Mononuclear cell (primary cell): ENCODE data around the gene CPEB4. TPM values are rescaled to one million over a fixed set of nuclear protein-coding genes. Genes with fewer than 3 reads are reported as not detected.

Source experiments
- H3K27me3 ChIP-seq: 2 replicates; pipeline ENCODE4 v1.6.0; 2011; ENCODE audit warnings: low read length, control low read depth; ENCODE audit not compliant: insufficient read depth
- H3K4me1 ChIP-seq: 2 replicates; pipeline ENCODE4 v1.5.1; 2011; ENCODE audit warnings: mild to moderate bottlenecking, low read length, control low read depth; ENCODE audit not compliant: insufficient read depth
- H3K4me3 ChIP-seq: 2 replicates; pipeline ENCODE4 v1.5.1; 2011; ENCODE audit warnings: mild to moderate bottlenecking, low read length, moderate library complexity
- H3K9me3 ChIP-seq: 2 replicates; pipeline ENCODE4 v1.5.1; 2011; ENCODE audit warnings: low read depth, mild to moderate bottlenecking, control low read depth, low read length
- total RNA-seq: library from RNA; depleted of rRNA; stranded (reverse); fragments of >200 nt; gene quantifications from one replicate; pipeline ENCODE4 v1.2.3, GENCODE V29; 2012

Gene CPEB4
- total RNA-seq, 1 donor = 59.1 TPM

- no peak overlapping the region for H3K4me3 ChIP-seq
- H3K27me3 ChIP-seq = no peaks in the 10 kb centered on the region
- no peaks in the 10 kb centered on the region for H3K9me3 ChIP-seq
- peaks cover 25% of the 10 kb centered on the region for H3K4me1 ChIP-seq
Observed at GRCh38 chr5:173855162-173855994, 32.8 kb upstream of the CPEB4 start.

DNA sequence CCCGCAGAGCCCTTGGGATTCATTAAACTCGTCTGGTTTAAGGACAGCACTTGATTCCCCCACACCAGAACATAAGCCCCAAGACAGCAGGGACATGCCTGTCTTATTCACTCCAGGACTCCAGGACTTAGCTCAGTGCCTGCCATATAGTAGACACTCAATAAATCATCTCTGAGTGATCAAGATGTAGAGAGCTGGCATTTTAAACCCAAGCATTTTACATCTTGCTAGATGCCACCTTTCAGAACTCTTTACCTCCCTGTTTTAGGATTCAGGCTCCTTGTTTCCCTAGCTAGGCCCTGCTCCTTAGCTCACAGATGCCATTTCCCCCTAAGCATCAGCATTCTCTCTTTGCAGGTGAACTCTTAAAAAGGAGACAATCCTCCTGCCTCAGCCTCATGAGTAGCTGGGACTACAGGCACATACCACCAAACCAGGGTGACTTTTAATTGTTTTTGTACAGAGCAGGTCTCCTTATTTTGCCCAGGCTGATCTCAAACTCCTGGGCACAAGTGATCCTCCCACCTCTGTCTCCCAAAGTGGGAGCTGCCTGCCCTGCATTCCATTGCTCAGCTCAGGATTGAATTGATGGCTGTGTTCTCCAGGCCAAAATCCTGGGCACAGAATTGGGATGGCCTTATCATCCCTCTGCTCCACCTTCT lies 32.0 kb upstream of the CPEB4 start:
- Histone ChIP-seq H3K27me3 (no peaks in the 10 kb centered on the region), H3K4me1 (peaks cover 18% of the 10 kb centered on the region), H3K4me3 (no peak overlapping the region), H3K9me3 (no peaks in the 10 kb centered on the region)

GRCh38 chr5:173857234-173857633 lies 30.9 kb upstream of the CPEB4 start:
- Histone ChIP-seq H3K4me3 (no peak overlapping the region), H3K4me1 (peaks cover 17% of the 10 kb centered on the region), H3K27me3 (no peaks in the 10 kb centered on the region), H3K9me3 (no peaks in the 10 kb centered on the region)

- Histone ChIP-seq H3K27me3 (no peaks in the 10 kb centered on the region), H3K4me3 (no peak overlapping the region), H3K4me1 (peaks cover 17% of the 10 kb centered on the region), H3K9me3 (no peaks in the 10 kb centered on the region)
Observed at GRCh38 chr5:173858021-173858669, 30.0 kb upstream of the CPEB4 start.

DNA sequence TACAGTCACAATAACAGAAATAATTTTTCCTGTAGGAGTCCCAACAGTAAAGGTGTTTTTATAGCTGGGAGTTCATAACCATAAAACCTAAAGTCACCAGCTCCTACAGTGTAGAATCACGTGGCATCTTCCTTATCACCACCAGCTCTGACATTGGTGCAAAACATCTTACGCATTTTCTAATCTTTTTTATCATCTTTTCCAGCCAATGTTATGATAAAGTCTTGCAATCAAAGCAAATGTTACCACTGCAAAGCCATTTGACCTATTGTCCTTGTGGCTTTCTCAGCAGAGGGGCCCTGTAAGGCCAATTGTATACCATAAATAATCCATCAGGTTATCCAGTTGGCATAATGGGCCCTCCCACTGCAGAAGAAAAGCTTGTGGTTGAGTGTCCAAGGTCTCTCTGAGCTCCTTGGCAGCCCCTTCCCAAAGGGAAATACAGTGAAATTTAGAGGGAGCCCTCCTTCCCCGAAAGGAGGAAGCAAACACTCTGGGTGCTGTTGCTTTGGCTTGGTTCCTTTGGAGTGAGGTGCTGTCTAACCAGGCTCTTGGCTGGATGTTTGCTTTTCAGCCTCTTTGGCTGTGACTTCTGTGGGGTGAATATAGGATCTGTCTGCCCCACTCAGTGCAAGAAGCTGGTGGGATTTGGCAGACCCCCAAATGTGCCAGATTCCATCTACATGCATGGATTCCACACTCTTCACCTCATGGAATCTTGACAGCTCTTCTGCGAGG lies 29.3 kb upstream of the CPEB4 start:
- Histone ChIP-seq H3K4me3 (no peak overlapping the region), H3K27me3 (no peaks in the 10 kb centered on the region), H3K4me1 (peaks cover 18% of the 10 kb centered on the region), H3K9me3 (no peaks in the 10 kb centered on the region)

DNA sequence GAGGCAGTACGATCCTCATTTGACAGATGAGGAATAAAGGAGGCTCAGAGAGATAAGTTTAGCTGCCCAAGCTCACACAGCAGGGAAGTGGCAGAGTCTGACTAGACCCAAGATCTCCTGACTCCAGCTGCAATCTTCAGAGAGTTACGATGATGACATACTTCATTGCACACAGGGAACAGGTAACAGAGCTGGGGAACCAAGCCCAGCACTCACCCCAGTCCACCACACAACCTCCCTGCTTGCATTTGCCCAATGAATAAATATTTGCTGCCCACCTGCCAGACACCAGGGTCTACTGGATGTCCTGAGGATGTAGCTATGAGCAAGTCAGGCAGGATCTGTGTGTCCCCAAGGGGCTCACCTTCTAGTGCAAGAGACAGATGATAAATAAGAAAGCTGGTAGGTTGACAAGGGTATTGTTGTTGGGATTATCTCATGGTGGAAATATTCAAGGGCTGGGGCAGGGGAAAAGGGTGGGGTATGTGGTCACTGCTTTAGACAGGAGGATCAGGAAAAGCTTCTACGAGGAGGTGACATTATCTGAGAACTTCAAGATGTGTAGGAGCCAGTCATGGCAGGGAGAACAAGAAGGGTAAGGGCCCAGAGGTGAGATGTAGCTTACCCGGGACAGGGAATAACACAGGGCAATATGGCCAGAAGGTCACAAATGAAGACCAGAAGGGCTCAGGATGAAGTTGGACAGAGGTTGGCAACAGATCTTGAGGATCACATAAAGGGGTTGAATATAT lies 28.6 kb upstream of the CPEB4 start:
- Histone ChIP-seq H3K4me3 (no peak overlapping the region), H3K9me3 (no peaks in the 10 kb centered on the region), H3K4me1 (peaks cover 25% of the 10 kb centered on the region), H3K27me3 (no peaks in the 10 kb centered on the region)

DNA sequence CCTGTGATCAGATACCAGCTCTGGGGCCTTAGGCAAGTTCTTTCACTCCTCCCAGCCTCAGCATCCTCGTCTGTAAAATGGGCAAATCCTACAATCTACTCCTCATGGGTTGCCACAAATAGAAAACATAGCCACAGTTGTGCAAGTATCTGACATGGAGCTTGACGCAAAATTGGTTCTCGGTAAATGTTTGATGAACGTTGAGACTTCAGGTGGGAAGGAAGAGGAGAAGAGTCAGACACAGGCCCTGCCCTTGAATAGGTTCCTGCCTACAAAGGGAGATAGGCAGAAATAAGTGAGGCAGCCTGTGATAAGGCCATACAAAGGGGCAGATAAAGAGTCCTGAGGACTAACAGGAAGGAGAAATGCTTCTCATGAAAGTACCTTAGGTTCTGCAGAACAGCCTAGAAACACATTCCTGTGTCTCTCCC lies 26.1 kb upstream of the CPEB4 start:
- Histone ChIP-seq H3K27me3 (no peaks in the 10 kb centered on the region), H3K4me3 (no peak overlapping the region), H3K9me3 (no peaks in the 10 kb centered on the region), H3K4me1 (peaks cover 49% of the 10 kb centered on the region)

DNA sequence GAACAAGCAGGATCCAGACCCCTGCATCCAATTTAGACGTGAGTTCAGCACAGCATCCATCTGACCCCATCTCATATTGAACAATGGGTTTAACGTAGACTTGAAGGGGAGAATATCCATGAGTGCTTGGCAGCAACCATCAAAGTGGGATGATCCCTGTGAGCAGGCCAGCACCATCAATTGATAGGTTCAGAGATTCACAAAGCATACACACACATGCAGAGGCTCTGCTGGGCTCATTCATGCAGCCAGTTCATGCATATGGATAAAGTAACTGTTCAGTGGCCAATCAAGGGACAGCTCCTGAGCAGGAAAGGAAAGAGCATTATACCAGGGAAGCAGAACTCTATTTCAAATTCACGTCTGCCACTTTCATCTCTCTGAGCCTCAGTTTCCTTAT lies 24.8 kb upstream of the CPEB4 start:
- Histone ChIP-seq H3K27me3 (no peaks in the 10 kb centered on the region), H3K4me3 (no peak overlapping the region), H3K9me3 (no peaks in the 10 kb centered on the region), H3K4me1 (peaks cover 55% of the 10 kb centered on the region)

DNA sequence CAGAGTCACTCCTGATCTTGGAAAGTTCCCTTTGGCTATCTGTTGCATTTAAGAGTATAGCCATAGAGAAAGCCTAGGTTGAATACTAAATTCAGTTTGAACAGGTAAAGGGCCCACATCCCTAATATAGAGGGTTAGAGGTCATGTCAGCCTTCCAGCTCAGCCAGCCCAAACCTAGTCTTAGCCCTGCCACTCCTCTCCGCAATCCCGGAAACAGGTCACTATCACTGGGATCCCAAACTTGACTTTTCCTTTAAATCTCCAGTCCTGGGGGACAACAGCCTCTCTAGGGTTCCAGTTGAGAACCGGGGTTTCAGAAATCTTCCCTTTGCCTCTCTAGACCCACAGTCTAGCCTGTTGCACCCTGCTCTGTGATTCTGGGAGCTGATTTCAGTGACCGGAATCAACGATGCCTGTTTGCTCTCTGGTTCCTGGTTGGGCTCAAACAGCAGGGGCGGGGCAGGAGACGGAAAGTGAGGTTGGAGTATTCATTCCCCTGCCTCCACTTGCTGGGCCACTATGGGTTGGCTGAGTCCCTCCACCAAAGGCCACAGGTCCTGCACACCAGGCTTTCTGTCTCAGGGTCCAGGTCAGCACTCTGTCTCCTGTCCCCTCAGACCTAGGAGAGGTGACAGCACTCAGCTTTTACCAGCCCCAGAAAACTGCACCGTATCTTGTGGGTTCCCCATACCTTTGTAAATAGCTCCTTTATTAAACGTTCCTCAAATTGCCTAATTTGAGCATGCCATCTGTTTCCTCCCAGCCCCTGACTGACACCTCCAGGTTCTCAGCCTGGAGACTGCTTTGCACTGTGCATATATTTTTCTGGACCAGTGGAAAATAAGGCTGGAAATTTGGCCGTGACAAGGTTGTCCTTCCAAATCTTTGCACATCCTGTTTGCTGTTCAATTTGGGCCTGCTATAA lies 23.8 kb upstream of the CPEB4 start:
- Histone ChIP-seq H3K4me3 (no peak overlapping the region), H3K9me3 (no peaks in the 10 kb centered on the region), H3K27me3 (no peaks in the 10 kb centered on the region), H3K4me1 (peaks cover 55% of the 10 kb centered on the region)

DNA sequence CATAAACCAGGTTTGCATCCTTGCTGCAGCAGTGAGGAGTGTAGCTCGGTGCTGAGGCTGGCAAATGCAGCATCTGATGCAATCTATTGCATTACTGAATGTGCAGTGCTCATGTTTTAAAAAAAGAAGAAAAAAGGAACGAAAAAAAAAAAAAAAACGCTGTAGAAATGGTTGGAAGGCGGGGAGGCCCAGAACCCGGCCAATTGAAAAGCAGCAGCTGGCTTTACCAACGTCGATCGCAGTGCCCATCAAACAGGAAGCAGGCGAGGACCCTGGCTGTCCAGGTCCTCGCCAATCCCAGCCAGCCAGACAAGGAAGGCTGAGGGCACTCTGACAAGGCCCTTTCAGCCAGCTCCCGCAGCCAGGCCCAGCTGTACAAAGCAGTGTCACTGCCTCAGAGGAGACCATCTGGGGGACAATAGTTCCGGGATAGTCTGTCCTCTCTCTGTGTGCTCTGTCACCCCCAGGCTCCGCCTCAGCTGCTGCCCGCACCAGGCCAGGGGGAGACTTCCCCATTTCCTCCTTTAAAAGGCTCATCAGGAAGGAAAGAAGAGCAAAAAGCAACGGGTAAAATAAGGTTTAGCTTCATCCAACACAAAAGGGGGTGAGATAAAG lies 21.8 kb upstream of the CPEB4 start:
- no peaks in the 10 kb centered on the region for H3K27me3 ChIP-seq
- peaks cover 54% of the 10 kb centered on the region for H3K4me1 ChIP-seq
- no peaks in the 10 kb centered on the region for H3K9me3 ChIP-seq
- H3K4me3 ChIP-seq = no peak overlapping the region

DNA sequence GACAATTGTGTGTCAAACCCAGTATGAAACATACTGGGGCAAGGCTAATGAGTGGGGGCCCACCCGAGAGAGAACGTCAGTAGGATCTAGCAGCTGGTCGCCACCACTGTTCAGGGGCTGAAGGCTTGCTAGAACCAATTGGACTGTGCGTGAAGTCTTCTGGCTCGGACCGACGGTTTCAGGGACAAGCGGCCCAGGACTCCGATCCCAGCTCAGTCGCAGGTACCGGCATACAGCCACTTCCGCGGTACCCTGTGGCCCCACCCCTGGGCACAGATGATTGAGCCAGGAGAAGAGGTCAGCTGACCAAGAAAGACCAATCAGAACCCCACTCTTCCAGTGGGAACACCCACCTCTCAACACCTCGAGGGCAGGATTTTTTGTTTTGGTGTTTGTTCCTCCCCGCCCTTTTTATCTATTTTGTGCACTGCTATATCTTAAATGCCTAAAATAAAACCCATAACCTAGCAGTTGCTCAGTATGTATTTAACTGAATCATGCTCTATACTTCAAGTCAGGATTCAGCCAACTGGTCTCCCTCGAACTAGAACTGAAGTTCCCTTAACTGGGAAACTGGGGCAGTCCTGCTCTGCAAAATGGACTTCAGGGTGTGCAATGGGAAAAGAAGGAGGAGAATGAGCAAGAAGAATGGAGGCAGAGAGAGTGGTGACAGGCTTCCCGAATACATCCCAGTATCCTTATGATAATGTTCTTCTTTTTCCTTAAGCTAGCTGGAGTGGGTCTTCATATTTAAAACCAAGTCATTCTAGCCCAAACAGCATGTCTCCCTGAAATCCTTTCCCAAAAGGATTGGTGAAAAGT lies 21.1 kb upstream of the CPEB4 start:
- Histone ChIP-seq H3K9me3 (no peaks in the 10 kb centered on the region), H3K4me3 (no peak overlapping the region), H3K4me1 (peaks cover 61% of the 10 kb centered on the region), H3K27me3 (no peaks in the 10 kb centered on the region)

DNA sequence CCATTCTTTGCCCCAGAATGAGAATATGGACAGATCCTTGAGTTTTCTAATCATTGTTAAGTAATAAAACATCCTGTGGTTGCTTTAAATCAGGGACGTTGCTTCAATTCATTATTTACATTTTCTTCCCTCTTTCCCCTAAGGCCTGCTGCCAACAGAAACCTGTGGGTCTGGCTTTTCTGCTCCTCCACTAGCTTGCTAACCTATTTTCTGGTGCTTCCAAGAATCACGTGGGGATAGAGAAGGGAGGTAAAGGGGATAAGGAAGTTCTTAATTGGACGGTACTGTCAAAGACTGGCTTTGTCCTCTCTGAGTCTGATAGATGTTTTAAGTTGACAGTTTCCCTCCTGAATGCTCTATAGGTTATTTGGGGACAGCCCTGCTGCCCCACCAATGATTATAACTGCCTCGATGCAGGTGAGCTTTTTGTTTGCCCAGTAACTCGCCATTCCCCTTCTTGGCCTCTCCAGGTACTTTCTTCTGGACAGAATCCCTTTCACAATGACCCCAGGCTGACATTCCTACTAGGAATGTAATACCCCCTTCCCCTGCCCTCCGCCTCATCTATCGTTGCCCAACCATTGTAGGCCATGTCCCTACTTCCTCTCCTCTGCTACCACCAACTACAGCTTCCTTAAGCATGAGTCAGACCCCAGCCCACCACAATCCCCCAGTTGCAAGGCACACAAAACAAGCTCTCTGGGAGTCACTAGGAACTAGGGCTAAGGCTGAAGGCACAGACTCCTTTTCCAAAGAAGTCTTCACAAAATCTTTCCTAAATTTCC lies 19.9 kb upstream of the CPEB4 start:
- Histone ChIP-seq H3K4me3 (no peak overlapping the region), H3K27me3 (no peaks in the 10 kb centered on the region), H3K4me1 (peaks cover 72% of the 10 kb centered on the region), H3K9me3 (no peaks in the 10 kb centered on the region)
